Measurements from ENCODE around the gene ZDHHC16. TPM values are rescaled to one million over a fixed set of nuclear protein-coding genes. Genes with fewer than 3 reads are reported as not detected.

The ZDHHC16 gene
- total and polyA plus RNA-seq, 10 of the 15 experiments (the other 5 are each of a cell fraction or from before 2014, with no cell fraction given) = 16.8 to 63.1 (median 29.8) TPM

GRCh38 chr10:97462309-97462708 is 16.3 kb downstream of the ZDHHC16 start (continued):
- TF ChIP-seq REST (IDR thresholded peaks at IDR 0.05; ENCODE audit: low read depth, low read length) (no peak), MYB (IDR thresholded peaks at IDR 0.05; ENCODE audit: borderline replicate concordance, low read depth, low read length) (no peak), ZNF207 (IDR thresholded peaks at IDR 0.05; ENCODE audit: borderline replicate concordance) (no peak), TAF1 (IDR thresholded peaks at IDR 0.05; ENCODE audit: borderline replicate concordance, low read depth, low read length) (no peak), RB1 (IDR thresholded peaks at IDR 0.05; ENCODE audit: borderline replicate concordance) (no peak)

GRCh38 chr10:97463363-97464132 is 17.6 kb downstream of the ZDHHC16 start:
- peak; percentile 87 for ATAC-seq
- POLR2A ChIA-PET = no interaction called here
- in situ Hi-C loops (cut with MboI) = no loop called here
- TF ChIP-seq ZNF622 (IDR thresholded peaks at IDR 0.05) = no peak
- TF ChIP-seq SRF (IDR thresholded peaks at IDR 0.05; ENCODE audit: low read depth in 2 of 2, low read length in 2 of 2) = no peak
- TF ChIP-seq RAD21 (IDR thresholded peaks at IDR 0.05; ENCODE audit: insufficient read depth, low read depth, low read length) = peak; percentile 71
- no peak for TF ChIP-seq CBX3 (IDR thresholded peaks at IDR 0.05; ENCODE audit: borderline replicate concordance, low read depth)
- TF ChIP-seq RAD51 (IDR thresholded peaks at IDR 0.05) = no peak
- TF ChIP-seq CHD1 (IDR thresholded peaks at IDR 0.05; ENCODE audit: low read depth, low read length) = no peak
- TF ChIP-seq CBFB (IDR thresholded peaks at IDR 0.05; ENCODE audit: low read depth) = no peak
- no peak for TF ChIP-seq TCF7 (IDR thresholded peaks at IDR 0.05; ENCODE audit: borderline replicate concordance)
- no peak for TF ChIP-seq REST (IDR thresholded peaks at IDR 0.05; ENCODE audit: low read depth, low read length)
- TF ChIP-seq SMC3 (IDR thresholded peaks at IDR 0.05; ENCODE audit: borderline replicate concordance, low read length) = peak; percentile 61; the same call in 1 of the 2 replicates

More at GRCh38 chr10:97463363-97464132, 17.6 kb downstream of the ZDHHC16 start:
- intact Hi-C loops (cut with micrococcal nuclease; ENCODE audit: unreplicated experiment) = loop anchor here (1.0 to 5.0 kb wide), 2 partner anchors 90 to 149 kb away; no protein-coding TSS in a partner anchor
- CTCF ChIA-PET = interaction anchor here (0.9 to 5.7 kb wide), 8 partner anchors 31 to 238 kb away, joined by 3 to 34 read pairs (median 4); no protein-coding TSS in a partner anchor
- Histone ChIP-seq H4K20me1 (ENCODE audit: control insufficient read depth, insufficient read depth) (no peaks in the 10 kb centered on the region), H2AFZ (ENCODE audit: control insufficient read depth, low read depth, low read length) (no peak overlapping the region), H3K4me3 (no peak overlapping the region), H3K27me3 (replicated peaks in 1 of 2; ENCODE audit: control insufficient read depth in 2 of 2, insufficient read depth in 2 of 2, low read length in 1 of 2) (no peaks in the 10 kb centered on the region), H3K4me1 (ENCODE audit: control insufficient read depth, insufficient read depth, low read length) (no peaks in the 10 kb centered on the region), H3K27ac (ENCODE audit: control insufficient read depth, insufficient read depth) (no peak overlapping the region), H3K9me3 (replicated peaks; ENCODE audit: control insufficient read depth, insufficient read depth, low read length) (no peaks in the 10 kb centered on the region), H3K4me2 (ENCODE audit: control insufficient read depth, insufficient read depth) (no peak overlapping the region), H3K9ac (ENCODE audit: control insufficient read depth, insufficient read depth, low read length) (no peak overlapping the region), H3K36me3 (ENCODE audit: control insufficient read depth in 2 of 2, insufficient read depth in 2 of 2, low read length in 1 of 2) (peaks cover 36 to 48% of the 10 kb centered on the region in 2 experiments), H3K79me2 (ENCODE audit: control insufficient read depth, insufficient read depth, low read length) (no peaks in the 10 kb centered on the region)
- BruUV-seq (replicated peaks) = no TSS peak
- SMC1A ChIA-PET (ENCODE audit: uncharacterized antibody, unreplicated experiment) = interaction anchor here (0.6 to 2.1 kb wide), 3 partner anchors 90 to 185 kb away, joined by 3 to 6 read pairs (median 3); no protein-coding TSS in a partner anchor
- DNase-seq (ENCODE audit: low read depth, low spot score) (peak; percentile 9), FAIRE-seq (no peak)
- RAD21 ChIA-PET (ENCODE audit: unreplicated experiment) = interaction anchor here (1.8 kb wide), 1 partner anchor 90 kb away, joined by 7 read pairs; no protein-coding TSS in a partner anchor
- WGBS (ENCODE audit: insufficient coverage, insufficient replicate concordance, low lambda C conversion rate, missing lambda C conversion rate) = 84% methylated on average over 4 of the region's 4 CpGs

Data from GM12878 (cell line).